PC-3 (cell line): ENCODE measurements around the gene CDH12.

Experiments used
- EZH2 ChIP-seq: fragments of 300-600 bp; sonication (generic); IDR thresholded peaks from one replicate; pipeline ENCODE4 v1.6.1; 2017; ENCODE audit warnings: antibody characterized with exemption, mild to moderate bottlenecking, low read length; ENCODE audit not compliant: unreplicated experiment
- TF ChIP-seq, protein P1 (sequence below): fragments of 300-600 bp; sonication (generic); conservative IDR thresholded peaks from 2 replicates; pipeline ENCODE4 v1.5.1; 2017; ENCODE audit warnings: antibody characterized with exemption, low read depth, mild to moderate bottlenecking, low read length

- TF ChIP-seq EZH2 = no peak
- TF ChIP-seq, protein P1, sequence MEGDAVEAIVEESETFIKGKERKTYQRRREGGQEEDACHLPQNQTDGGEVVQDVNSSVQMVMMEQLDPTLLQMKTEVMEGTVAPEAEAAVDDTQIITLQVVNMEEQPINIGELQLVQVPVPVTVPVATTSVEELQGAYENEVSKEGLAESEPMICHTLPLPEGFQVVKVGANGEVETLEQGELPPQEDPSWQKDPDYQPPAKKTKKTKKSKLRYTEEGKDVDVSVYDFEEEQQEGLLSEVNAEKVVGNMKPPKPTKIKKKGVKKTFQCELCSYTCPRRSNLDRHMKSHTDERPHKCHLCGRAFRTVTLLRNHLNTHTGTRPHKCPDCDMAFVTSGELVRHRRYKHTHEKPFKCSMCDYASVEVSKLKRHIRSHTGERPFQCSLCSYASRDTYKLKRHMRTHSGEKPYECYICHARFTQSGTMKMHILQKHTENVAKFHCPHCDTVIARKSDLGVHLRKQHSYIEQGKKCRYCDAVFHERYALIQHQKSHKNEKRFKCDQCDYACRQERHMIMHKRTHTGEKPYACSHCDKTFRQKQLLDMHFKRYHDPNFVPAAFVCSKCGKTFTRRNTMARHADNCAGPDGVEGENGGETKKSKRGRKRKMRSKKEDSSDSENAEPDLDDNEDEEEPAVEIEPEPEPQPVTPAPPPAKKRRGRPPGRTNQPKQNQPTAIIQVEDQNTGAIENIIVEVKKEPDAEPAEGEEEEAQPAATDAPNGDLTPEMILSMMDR = no peak
These were observed 6.5 kb downstream of the CDH12 start for GRCh38 chr5:22846693-22847092.
